ENCODE results near the gene NSD2. TPM values are rescaled to one million over a fixed set of nuclear protein-coding genes. Genes with fewer than 3 reads are reported as not detected.
"Not testable (repeated sequence)": the region's sequence is repeated elsewhere in the genome, so short reads cannot be mapped to it uniquely, and the experiment has no call there.

Gene NSD2
- polyA plus RNA-seq, 1 donor (not counting 4 experiments of a cell fraction or from before 2014, with no cell fraction given): 22.6 TPM

GRCh38 chr4:2011583-2011982, 140.4 kb downstream of the NSD2 start:
- H3K9me3 ChIP-seq (ENCODE audit: control insufficient read depth, low read depth, low read length): no peaks in the 10 kb centered on the region
- H3K4me1 ChIP-seq (ENCODE audit: control insufficient read depth, extremely low read depth, insufficient read depth, low read length): peaks cover 17% of the 10 kb centered on the region
- H3K27ac ChIP-seq (ENCODE audit: control insufficient read depth, insufficient read depth, low read length): no peak overlapping the region
- H3K79me2 ChIP-seq (ENCODE audit: control insufficient read depth, insufficient read depth, low read length): peaks cover 20% of the 10 kb centered on the region
- dilution Hi-C loops (cut with MboI; ENCODE audit: extremely low pct_ligation_motif_present, low sequenced_read_pairs): loop anchor here (10.0 kb wide), 1 partner anchor 57 kb away; no protein-coding TSS in a partner anchor
- H3K4me2 ChIP-seq (ENCODE audit: control insufficient read depth, extremely low read depth, insufficient read depth, low read depth, low read length): no peak overlapping the region
- H3K36me3 ChIP-seq (ENCODE audit: control insufficient read depth in 2 of 2, extremely low read depth in 1 of 2, insufficient read depth in 2 of 2, low read length in 2 of 2): no peaks in the 10 kb centered on the region
- no peak overlapping the region for H3K9ac ChIP-seq (ENCODE audit: control insufficient read depth, extremely low read depth, insufficient read depth, low read length)
- H3K4me3 ChIP-seq (ENCODE audit: control insufficient read depth in 2 of 3, extremely low read depth in 1 of 3, insufficient read depth in 2 of 3, low read depth in 1 of 3, low read length in 3 of 3): no peak overlapping the region
- no peaks in the 10 kb centered on the region for H3K9me1 ChIP-seq (ENCODE audit: control insufficient read depth, extremely low read depth, insufficient read depth, low read length)
- no peaks in the 10 kb centered on the region for H3K27me3 ChIP-seq (ENCODE audit: control insufficient read depth, extremely low read depth, insufficient read depth, low read length)
- FAIRE-seq: no peak
- TF ChIP-seq EZH2 (IDR thresholded peaks at IDR 0.05; ENCODE audit: low read length) (no peak), CTCF (optimal IDR thresholded peaks at IDR 0.05 in 1 of 3, IDR thresholded peaks at IDR 0.05 in 1 of 3, conservative IDR thresholded peaks at IDR 0.05 in 1 of 3; ENCODE audit: extremely low read depth in 1 of 3, insufficient read depth in 2 of 3, low read length in 3 of 3) (no peak)
- no peaks in the 10 kb centered on the region for H4K20me1 ChIP-seq (ENCODE audit: control insufficient read depth, extremely low read depth, insufficient read depth, low read length)
- no peak for DNase-seq (ENCODE audit: low read depth, low spot score)
- H2AFZ ChIP-seq (ENCODE audit: control insufficient read depth, low read length): no peak overlapping the region

GRCh38 chr4:2015008-2015407, 143.8 kb downstream of the NSD2 start:
- no peak overlapping the region for H2AFZ ChIP-seq (ENCODE audit: control insufficient read depth, low read length)
- no peak for FAIRE-seq
- no peak overlapping the region for H3K4me2 ChIP-seq (ENCODE audit: control insufficient read depth, extremely low read depth, insufficient read depth, low read depth, low read length)
- no peaks in the 10 kb centered on the region for H3K36me3 ChIP-seq (ENCODE audit: control insufficient read depth in 2 of 2, extremely low read depth in 1 of 2, insufficient read depth in 2 of 2, low read length in 2 of 2)
- H3K4me3 ChIP-seq (ENCODE audit: control insufficient read depth in 2 of 3, extremely low read depth in 1 of 3, insufficient read depth in 2 of 3, low read depth in 1 of 3, low read length in 3 of 3): no peak overlapping the region
- no peaks in the 10 kb centered on the region for H4K20me1 ChIP-seq (ENCODE audit: control insufficient read depth, extremely low read depth, insufficient read depth, low read length)
- no peaks in the 10 kb centered on the region for H3K9me1 ChIP-seq (ENCODE audit: control insufficient read depth, extremely low read depth, insufficient read depth, low read length)
- H3K27me3 ChIP-seq (ENCODE audit: control insufficient read depth, extremely low read depth, insufficient read depth, low read length): no peaks in the 10 kb centered on the region
- no peak for TF ChIP-seq CTCF (optimal IDR thresholded peaks at IDR 0.05 in 1 of 3, IDR thresholded peaks at IDR 0.05 in 1 of 3, conservative IDR thresholded peaks at IDR 0.05 in 1 of 3; ENCODE audit: extremely low read depth in 1 of 3, insufficient read depth in 2 of 3, low read length in 3 of 3)
- no peak for TF ChIP-seq EZH2 (IDR thresholded peaks at IDR 0.05; ENCODE audit: low read length)
- H3K27ac ChIP-seq (ENCODE audit: control insufficient read depth, insufficient read depth, low read length): no peak overlapping the region
- no peak overlapping the region for H3K9ac ChIP-seq (ENCODE audit: control insufficient read depth, extremely low read depth, insufficient read depth, low read length)
- no peak for DNase-seq (ENCODE audit: low read depth, low spot score)
- dilution Hi-C loops (cut with MboI; ENCODE audit: extremely low pct_ligation_motif_present, low sequenced_read_pairs): loop anchor here (10.0 kb wide), 1 partner anchor 60 kb away; no protein-coding TSS in a partner anchor
- no peaks in the 10 kb centered on the region for H3K79me2 ChIP-seq (ENCODE audit: control insufficient read depth, insufficient read depth, low read length)
- H3K9me3 ChIP-seq (ENCODE audit: control insufficient read depth, low read depth, low read length): no peaks in the 10 kb centered on the region
- H3K4me1 ChIP-seq (ENCODE audit: control insufficient read depth, extremely low read depth, insufficient read depth, low read length): peaks cover 2% of the 10 kb centered on the region

- H2AFZ ChIP-seq (ENCODE audit: control insufficient read depth, low read length); H3K4me3 ChIP-seq (ENCODE audit: control insufficient read depth in 2 of 3, extremely low read depth in 1 of 3, insufficient read depth in 2 of 3, low read depth in 1 of 3, low read length in 3 of 3); dilution Hi-C loops (cut with MboI; ENCODE audit: extremely low pct_ligation_motif_present, low sequenced_read_pairs); H3K4me1 ChIP-seq (ENCODE audit: control insufficient read depth, extremely low read depth, insufficient read depth, low read length); DNase-seq (ENCODE audit: low read depth, low spot score); H3K4me2 ChIP-seq (ENCODE audit: control insufficient read depth, extremely low read depth, insufficient read depth, low read depth, low read length); H3K79me2 ChIP-seq (ENCODE audit: control insufficient read depth, insufficient read depth, low read length); H4K20me1 ChIP-seq (ENCODE audit: control insufficient read depth, extremely low read depth, insufficient read depth, low read length); H3K27ac ChIP-seq (ENCODE audit: control insufficient read depth, insufficient read depth, low read length); H3K9me1 ChIP-seq (ENCODE audit: control insufficient read depth, extremely low read depth, insufficient read depth, low read length); H3K36me3 ChIP-seq (ENCODE audit: control insufficient read depth in 2 of 2, extremely low read depth in 1 of 2, insufficient read depth in 2 of 2, low read length in 2 of 2); FAIRE-seq; H3K9ac ChIP-seq (ENCODE audit: control insufficient read depth, extremely low read depth, insufficient read depth, low read length); H3K9me3 ChIP-seq (ENCODE audit: control insufficient read depth, low read depth, low read length): not testable (repeated sequence)
- H3K27me3 ChIP-seq (ENCODE audit: control insufficient read depth, extremely low read depth, insufficient read depth, low read length): peaks cover 19% of the 10 kb centered on the region
Measured at GRCh38 chr4:2021358-2022018, 150.3 kb downstream of the NSD2 start.
